ENCODE results near the gene ADCY9. TPM values are rescaled to one million over a fixed set of nuclear protein-coding genes. Genes with fewer than 3 reads are reported as not detected.

The ADCY9 gene
- total RNA-seq, 1 donor from 2014 or later = 13.1 TPM

- no peak for TF ChIP-seq CTCF (IDR thresholded peaks at IDR 0.05; ENCODE audit: unreplicated experiment)
- H3K36me3 Mint-ChIP-seq = peaks cover 7% of the 10 kb centered on the region
Measured at GRCh38 chr16:4115949-4116318, 308 bp downstream of the ADCY9 start.

GRCh38 chr16:4115209-4115948 is 863 bp downstream of the ADCY9 start:
- peaks cover 7% of the 10 kb centered on the region for H3K36me3 Mint-ChIP-seq
- no peaks in the 10 kb centered on the region for H3K27me3 Mint-ChIP-seq (ENCODE audit: low read depth)
- H3K27ac Mint-ChIP-seq = no peak overlapping the region
- peak; percentile 48 to 69 for DNase-seq (ENCODE audit: low spot score in 2 of 2, unreplicated experiment in 2 of 2)
- TF ChIP-seq CTCF (IDR thresholded peaks at IDR 0.05; ENCODE audit: unreplicated experiment) = no peak
- H3K4me1 Mint-ChIP-seq = peaks cover 41% of the 10 kb centered on the region
- H3K4me3 Mint-ChIP-seq = peak overlapping the region; percentile 71
- no peaks in the 10 kb centered on the region for H3K9me3 Mint-ChIP-seq

More at GRCh38 chr16:4115949-4116318, 308 bp downstream of the ADCY9 start:
- H3K27ac Mint-ChIP-seq = no peak overlapping the region
- no peaks in the 10 kb centered on the region for H3K27me3 Mint-ChIP-seq (ENCODE audit: low read depth)
- DNase-seq (ENCODE audit: low spot score in 2 of 2, unreplicated experiment in 2 of 2) = no peak
- H3K4me1 Mint-ChIP-seq = peaks cover 41% of the 10 kb centered on the region
- H3K9me3 Mint-ChIP-seq = no peaks in the 10 kb centered on the region
- peak overlapping the region; percentile 71 for H3K4me3 Mint-ChIP-seq

DNA sequence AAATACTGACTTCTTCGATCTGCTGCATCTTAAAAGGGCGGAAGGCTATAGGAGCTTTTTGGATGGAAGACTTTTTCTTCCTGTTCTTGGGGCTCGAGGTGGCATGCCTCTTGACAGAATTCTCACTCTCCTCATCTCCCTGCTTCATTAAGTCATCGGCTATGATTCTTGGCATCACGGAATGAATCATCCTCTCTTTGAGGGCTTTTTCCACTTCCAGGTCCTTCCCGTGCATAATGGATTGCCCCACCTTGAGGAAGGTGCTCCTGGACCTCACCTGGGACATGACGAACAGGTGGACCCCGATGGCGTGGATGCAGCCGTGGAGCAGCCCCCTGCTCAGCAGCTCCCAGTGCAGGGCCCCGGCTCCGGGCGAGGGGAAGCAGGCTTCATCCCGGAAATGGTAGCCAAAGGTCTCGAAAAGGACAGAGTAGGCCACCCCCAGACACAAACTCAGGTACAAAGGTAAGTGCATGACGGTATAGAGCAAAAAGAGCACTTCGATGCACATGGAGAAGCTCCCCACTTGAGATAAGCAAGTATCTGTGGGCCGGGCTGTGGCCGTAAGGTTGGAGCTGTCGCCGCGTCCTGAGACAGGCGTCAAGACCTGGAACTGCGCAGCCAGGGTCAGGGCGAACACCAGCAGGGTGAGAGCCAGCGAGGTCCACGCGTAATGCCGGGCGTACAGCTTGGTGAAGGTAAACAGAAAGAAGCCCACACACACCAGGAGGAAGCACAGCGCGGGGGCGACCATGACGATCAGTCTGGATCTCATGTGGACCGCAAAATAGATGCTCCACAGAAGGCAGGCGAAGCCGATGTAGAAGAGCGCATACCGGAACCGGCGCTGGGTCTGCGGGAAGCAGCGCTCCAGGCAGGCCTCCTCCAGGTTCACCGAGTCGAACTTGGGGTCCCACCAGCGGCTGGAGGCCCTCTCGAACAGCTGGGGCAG is 1.7 kb downstream of the ADCY9 start:
- H3K4me1 Mint-ChIP-seq = peaks cover 46% of the 10 kb centered on the region
- DNase-seq (ENCODE audit: low spot score in 2 of 2, unreplicated experiment in 2 of 2) = no peak
- no peaks in the 10 kb centered on the region for H3K27me3 Mint-ChIP-seq (ENCODE audit: low read depth)
- H3K36me3 Mint-ChIP-seq = peaks cover 7% of the 10 kb centered on the region
- H3K9me3 Mint-ChIP-seq = no peaks in the 10 kb centered on the region
- TF ChIP-seq CTCF (IDR thresholded peaks at IDR 0.05; ENCODE audit: unreplicated experiment) = no peak
- H3K27ac Mint-ChIP-seq = no peak overlapping the region
- peak overlapping the region; percentile 71 for H3K4me3 Mint-ChIP-seq

GRCh38 chr16:4113358-4114256 is 2.6 kb downstream of the ADCY9 start:
- Mint-ChIP-seq H3K27ac (no peak overlapping the region), H3K4me3 (peak overlapping the region; percentile 71), H3K36me3 (peaks cover 10% of the 10 kb centered on the region), H3K4me1 (peaks cover 52% of the 10 kb centered on the region), H3K27me3 (ENCODE audit: low read depth) (no peaks in the 10 kb centered on the region), H3K9me3 (no peaks in the 10 kb centered on the region)
- DNase-seq (ENCODE audit: low spot score in 2 of 2, unreplicated experiment in 2 of 2) = no peak
- no peak for TF ChIP-seq CTCF (IDR thresholded peaks at IDR 0.05; ENCODE audit: unreplicated experiment)
